Ammon's horn (tissue), 1 donor: Measurements from ENCODE around the gene YOD1.

Source experiments
- DNase-seq: peaks from one replicate; pipeline ENCODE4 v3.0.0-alpha.2; 2016; ENCODE audit warnings: low spot score

Gene YOD1

DNA sequence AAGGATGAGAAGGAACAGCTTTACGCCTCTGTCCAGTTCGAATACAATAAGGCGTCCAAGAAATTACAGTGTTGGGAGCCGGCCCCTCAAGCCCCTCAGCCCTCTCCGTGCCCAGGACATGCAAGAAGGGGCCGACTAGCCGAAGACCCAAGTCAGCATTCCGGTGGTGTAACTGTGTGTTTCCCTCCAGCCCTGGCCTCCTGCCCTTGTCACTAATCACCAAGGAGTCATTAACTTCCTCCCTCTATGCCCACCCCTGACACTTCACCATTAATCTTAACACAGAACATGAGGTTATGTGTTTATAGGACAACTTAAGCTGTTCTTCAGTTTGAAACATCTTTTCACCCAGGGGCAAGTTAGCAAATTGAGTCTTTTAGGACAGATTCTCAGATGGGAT lies 21.2 kb upstream of the YOD1 start:
- DNase-seq = no peak

- DNase-seq = no peak
These were observed 20.4 kb upstream of the YOD1 start for GRCh38 chr1:207071426-207071825.

DNA sequence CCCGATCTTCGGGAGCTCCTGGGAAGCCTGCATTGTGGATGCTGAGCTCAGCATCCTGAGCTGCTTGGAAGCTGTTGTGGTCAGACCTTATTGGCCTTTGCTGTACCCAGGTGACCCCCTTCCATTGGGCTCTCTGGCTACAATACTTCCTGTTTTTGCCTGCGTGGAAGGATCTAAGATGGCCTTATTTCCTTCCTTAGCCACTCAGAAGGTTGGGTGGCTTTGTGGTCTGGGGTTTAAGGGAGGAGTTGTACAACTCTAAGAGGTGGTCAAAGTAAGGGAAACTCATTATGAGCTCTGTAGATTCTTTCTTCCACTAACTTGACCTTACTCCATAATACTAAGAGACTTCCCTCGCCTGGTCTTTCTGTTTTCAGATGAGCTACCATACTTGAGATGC lies 19.8 kb upstream of the YOD1 start:
- DNase-seq = no peak

DNA sequence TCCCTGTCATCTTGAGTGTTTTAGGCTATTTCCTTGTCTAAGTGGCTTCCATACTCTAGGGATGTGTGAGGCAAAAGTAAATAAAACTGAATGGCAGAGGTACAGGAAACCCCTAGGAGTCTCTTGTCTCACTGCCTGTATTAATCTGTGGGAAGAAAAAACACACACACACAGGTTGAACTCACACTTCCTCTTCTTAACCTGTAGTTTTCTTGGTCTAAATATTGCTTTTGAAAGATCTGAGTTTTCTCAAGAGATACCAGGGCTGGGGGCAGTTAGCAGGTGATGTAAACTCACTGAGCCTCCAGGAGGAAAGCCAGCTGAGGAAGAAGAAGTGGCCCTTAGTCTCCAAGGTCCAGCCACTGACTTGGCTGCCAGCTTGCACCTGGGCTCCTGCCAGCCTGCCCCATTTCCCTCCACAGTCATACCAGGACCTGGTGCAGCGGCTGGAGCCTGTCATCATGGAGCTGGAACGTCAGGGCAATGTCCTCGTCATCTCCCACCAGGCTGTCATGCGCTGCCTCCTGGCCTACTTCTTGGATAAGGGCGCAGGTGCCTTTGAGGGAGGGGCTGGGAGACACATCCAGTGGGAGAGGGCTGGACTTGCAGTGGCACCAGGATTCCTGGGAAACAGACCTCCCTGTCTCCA lies 19.0 kb upstream of the YOD1 start:
- no peak for DNase-seq

DNA sequence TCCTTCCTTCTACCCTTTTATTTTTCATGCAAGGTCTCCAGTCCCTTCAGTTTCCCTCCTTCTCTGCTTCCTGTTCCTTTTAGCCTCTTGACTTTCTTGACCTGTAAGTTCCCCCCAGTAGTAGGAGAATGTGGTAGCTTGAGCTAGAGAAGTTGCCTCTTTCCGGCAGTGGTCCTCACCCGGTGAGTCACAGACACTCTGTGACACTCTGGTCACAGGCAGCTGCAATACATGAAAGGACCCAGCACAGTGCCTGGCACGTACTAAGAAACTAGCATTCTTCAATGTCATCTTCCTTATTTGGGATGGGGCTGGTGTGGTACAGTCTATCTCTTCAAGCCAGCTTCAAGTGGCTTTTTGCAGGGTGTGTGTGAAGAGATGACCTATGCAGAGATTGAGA lies 18.1 kb upstream of the YOD1 start:
- DNase-seq = no peak

- no peak for DNase-seq
These were observed 16.7 kb upstream of the YOD1 start for GRCh38 chr1:207067665-207068064.

GRCh38 chr1:207067185-207067584 lies 16.2 kb upstream of the YOD1 start:
- DNase-seq = no peak

GRCh38 chr1:207064561-207064960 lies 13.6 kb upstream of the YOD1 start:
- peak; percentile 42 for DNase-seq

DNA sequence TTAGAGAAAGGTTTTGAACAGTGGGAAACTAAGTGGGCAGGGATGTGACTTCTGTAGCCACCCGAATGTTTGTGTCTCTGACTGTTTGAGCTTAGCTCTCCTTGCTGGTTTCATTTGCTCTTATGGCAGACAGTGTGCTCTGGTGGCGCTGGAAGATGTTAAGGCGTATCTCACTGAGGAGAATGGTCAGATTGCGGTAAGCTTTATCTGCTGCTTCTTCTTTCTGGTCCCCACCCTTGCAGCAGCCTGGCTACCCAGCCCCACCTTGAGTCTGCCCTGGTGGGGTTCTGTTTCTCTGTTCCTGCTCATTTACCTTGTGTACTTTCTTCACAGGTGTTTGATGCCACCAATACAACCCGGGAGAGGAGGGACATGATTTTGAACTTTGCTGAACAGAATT lies 12.0 kb upstream of the YOD1 start:
- DNase-seq = no peak

- no peak for DNase-seq
These were observed 11.1 kb upstream of the YOD1 start for GRCh38 chr1:207062058-207062457.

DNA sequence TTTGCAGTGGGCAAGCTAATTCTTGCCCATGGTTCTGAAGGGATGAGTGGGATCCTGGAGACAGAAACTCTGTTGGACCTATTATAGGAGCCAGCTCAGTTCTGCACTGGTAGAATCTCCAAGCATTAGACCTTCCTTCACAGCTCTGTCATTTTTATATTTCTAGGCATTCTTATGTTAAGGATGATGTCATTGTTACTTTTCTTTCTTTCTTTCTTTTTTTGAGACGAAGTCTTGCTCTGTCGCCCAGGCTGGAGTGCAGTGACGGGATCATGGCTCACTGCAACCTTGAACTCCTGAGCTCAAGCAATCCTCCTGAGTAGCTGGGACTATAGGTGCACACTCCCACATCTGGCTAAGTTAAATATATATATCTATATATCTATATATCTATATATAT lies 9.6 kb upstream of the YOD1 start:
- DNase-seq = no peak

DNA sequence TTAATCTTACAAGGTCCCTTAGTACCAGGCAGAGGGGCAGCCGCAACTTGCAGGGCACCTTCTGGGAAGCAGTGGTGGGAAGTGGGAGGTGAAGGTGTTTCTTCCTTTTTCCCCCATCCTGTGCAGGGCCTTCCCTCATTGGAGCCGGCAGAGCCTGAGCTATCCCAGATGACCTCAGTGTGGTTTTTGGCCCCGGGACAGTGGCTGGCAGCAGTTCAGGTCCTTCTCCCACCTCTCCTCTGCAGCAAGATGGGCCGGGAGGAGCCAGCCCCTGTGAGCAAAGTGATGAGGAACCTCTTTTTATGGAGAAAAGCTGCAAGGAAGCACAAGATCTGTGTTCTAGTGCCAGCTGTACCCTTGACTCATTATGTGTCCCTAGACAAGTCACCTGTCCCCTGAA lies 8.9 kb upstream of the YOD1 start:
- no peak for DNase-seq

GRCh38 chr1:207058878-207059867 lies 8.2 kb upstream of the YOD1 start:
- DNase-seq = no peak

DNA sequence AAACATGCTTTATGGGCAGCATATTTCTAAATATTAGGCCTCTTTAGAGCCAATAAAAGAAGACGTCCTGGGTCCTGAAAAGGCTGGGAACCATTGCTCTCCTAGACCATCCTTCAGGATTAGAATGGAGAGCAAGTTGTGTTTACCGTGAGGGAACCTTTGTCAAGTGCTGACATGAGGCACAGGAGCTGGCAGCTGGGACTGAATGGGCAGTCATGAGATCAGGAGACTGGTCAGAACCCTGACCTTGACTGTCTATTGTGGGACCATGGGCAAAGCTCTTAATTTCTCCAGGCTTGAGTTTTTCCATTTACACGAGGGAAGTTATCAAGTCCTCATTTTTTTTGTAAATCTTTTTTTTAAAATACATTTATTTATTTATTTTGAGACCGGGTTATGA lies 7.2 kb upstream of the YOD1 start:
- DNase-seq = no peak

DNA sequence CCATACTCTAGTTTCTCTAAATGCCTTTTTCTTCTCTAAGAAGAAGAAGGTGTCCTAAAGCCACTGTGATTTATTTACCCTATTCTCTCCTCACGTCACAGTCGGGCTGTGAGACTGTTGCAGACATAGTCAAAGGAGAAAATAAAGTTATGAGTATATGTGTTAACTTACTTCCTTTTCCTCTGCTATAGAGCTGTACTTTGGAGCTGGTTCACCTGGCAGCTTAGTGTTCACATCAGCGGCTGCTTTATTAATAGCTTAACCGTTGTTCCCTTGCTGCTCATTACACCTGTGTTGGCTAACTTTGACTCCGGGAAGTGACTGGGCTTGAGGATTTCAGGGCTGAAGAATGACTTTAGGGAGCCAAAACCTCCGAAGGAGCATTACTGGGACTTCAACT lies 5.7 kb upstream of the YOD1 start:
- DNase-seq = no peak

DNA sequence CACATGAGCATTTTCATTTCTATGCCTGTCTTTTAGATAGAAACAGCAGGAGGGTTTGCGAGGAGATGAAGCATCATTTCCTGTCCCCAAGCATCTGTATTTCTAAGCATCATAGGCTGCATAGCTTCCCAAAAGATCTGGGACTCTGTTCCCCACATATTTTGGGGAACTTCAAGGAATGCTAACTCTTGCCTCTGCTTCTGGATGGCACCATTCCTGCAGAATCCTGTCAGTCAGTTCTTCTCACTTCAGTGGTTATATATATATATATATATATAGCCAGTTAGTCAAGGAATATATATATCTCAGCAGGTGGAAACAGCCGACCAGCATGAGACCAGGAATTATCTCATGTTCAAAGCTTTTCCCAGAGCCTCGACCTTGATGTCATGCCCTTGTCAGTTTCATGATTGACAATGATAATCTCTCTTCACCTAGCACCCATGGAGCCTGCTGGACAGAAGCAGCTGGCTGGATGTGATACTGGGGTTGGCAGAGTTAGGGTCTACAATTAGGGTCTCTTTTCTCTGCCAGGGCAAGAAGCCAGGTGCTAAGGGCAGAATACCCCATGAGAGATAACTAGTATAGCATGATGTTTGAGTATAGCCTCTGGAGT lies 4.5 kb upstream of the YOD1 start:
- no peak for DNase-seq

DNA sequence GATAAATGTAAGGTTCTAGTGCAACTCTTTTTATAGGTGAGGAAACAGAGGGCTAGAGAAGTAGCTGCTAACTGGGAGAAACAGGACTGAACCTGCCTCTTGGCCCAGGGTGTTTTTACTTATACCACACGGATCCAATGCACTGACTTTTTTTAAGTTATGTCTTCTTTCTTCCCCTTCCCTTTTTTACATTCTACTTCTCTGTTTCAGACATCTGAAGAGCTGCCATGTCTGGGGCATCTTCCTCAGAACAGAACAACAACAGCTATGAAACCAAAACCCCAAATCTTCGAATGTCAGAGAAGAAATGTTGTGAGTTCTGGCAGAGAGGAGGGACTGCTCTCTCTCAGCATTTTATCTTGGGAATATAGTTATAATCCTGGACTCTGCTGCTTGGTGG lies 3.5 kb upstream of the YOD1 start:
- no peak for DNase-seq

DNA sequence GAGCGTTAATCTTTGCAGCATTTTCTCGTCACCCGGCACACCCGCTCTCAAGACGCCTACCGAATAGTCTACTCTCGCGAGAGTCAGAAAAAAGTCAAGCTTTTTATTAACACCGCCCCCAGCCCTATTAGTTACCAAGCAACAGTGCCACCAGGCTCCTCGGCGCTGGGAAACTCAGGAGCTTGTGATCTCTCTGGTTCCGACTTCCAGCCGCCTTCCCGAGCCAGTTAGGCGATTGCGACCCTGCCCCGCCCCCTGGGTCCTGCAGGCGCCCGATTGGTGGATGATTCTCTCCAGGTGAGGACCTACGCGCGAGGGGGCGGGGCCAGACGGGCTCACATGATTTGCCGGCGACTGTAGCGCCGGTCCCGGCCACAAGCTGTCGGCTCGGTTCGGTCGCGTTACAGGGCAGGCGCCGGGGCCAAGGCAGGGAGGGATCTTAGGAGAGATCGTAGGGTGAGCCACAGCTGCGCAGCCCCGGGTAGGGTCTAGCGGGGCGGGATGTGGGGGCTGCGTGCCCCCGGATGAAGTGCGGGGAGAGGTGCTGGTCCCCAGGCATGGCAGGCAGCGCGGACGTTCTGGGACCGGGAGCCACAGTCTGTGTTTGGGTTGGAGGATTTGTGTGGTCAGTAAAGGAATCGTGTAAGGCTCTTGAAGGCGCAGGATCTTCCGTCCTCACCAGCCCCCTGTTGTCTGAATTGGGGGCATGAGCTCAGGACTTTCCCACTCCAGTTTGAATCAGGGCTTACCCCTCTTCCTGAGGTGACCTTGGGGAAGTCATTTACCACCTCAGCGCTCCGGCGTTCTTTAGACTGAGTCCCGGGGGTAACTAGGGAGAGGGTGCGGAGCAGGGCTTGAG lies 2.1 kb upstream of the YOD1 start, which contains the start of gene PFKFB2:
TSS of gene PFKFB2 (plus strand) at position 365 of the 859 bp plus-strand sequence. CDS start 1,443 bp downstream, outside the sequence.
- peak; percentile 96 for DNase-seq

DNA sequence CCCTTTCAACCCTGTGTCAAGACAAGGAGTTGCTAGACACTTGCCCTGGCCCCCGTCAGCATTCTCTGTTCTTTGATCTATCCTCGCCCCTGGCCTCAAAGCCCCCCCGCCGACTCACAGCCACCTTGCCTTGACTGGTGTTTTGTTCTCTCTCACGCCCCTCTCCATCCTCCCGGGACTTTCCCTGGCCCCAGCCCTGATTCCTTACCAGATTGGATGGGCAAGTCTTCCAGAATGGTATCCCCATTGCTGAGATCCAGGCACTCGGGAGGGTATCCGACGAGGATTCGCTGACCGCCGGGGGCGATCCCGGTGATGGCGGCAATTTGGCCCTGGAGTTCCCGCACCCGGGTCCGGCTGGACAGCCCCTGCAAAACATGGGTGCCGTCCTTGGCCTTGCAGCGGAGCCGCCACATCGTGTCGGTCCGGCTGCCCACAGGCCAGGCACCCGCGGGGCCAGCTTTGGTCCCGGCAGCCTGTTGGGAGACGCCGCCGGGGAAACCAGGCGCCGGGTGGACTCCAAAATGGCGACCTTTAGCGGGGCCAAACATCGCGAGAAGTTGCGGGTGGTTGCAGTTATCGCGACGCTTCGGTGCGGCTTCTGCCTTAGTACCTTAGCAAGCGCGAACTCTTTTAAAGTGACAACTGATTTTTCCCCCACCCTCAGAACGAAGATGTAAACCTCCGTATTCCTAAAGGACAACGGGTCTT lies 373 bp downstream of the YOD1 start:
- peak; percentile 90 for DNase-seq

- DNase-seq = peak; percentile 61
These were observed 1.0 kb downstream of the YOD1 start for GRCh38 chr1:207049974-207050391.

GRCh38 chr1:207049514-207049913 lies 1.5 kb downstream of the YOD1 start:
- no peak for DNase-seq
